Mesendoderm (in vitro differentiated cells): ENCODE results near the gene CLPSL2.

ENCODE experiments used
- DNase-seq: peaks from one replicate; pipeline ENCODE4 v3.0.0; 2013
- H2AK5ac ChIP-seq: 2 replicates; pipeline ENCODE4 v1.6.1; 2013; ENCODE audit warnings: low read length, inconsistent platforms
- H2BK120ac ChIP-seq: 2 replicates; pipeline ENCODE4 v1.6.1; 2013; ENCODE audit warnings: low read depth, mild to moderate bottlenecking, low read length, moderate library complexity, mixed read lengths
- H2BK15ac ChIP-seq: replicated peaks from 2 replicates; pipeline ENCODE4 v1.6.1; 2013; ENCODE audit warnings: low read depth, mild to moderate bottlenecking, moderate library complexity
- H2BK5ac ChIP-seq: 2 replicates; pipeline ENCODE4 v1.6.1; 2013; ENCODE audit warnings: low read length, inconsistent platforms
- H3K18ac ChIP-seq: 2 replicates; pipeline ENCODE4 v1.6.1; 2013; ENCODE audit warnings: mild to moderate bottlenecking, low read length, mixed read lengths
- H3K23ac ChIP-seq: one replicate; pipeline ENCODE4 v1.6.1; 2013; ENCODE audit warnings: low read length
- H3K27ac ChIP-seq: 2 replicates; pipeline ENCODE4 v1.5.1; 2013; ENCODE audit warnings: low read depth, mild to moderate bottlenecking, inconsistent platforms, low read length, moderate library complexity
- H3K27me3 ChIP-seq: 2 replicates; pipeline ENCODE4 v1.6.1; 2013; ENCODE audit warnings: low read length, control low read depth, mild to moderate bottlenecking, inconsistent platforms; ENCODE audit not compliant: insufficient read depth, poor library complexity
- H3K36me3 ChIP-seq: 2 replicates; pipeline ENCODE4 v1.6.1; 2013; ENCODE audit warnings: low read length, inconsistent platforms; ENCODE audit not compliant: control insufficient read depth, insufficient read depth
- H3K4ac ChIP-seq: one replicate; pipeline ENCODE4 v1.6.1; 2013; ENCODE audit warnings: low read depth, mild to moderate bottlenecking, low read length, moderate library complexity
- H3K4me1 ChIP-seq: 2 replicates; pipeline ENCODE4 v1.6.1; 2013; ENCODE audit warnings: low read depth, low read length, inconsistent platforms; ENCODE audit not compliant: control insufficient read depth
- H3K4me2 ChIP-seq: 2 replicates; pipeline ENCODE4 v1.6.1; 2013; ENCODE audit warnings: low read length
- H3K4me3 ChIP-seq: 2 replicates; pipeline ENCODE4 v1.5.1; 2013; ENCODE audit warnings: mild to moderate bottlenecking, low read length
- H3K56ac ChIP-seq: one replicate; pipeline ENCODE4 v1.6.1; 2013; ENCODE audit warnings: low read length
- H3K79me1 ChIP-seq: 2 replicates; pipeline ENCODE4 v1.6.1; 2013; ENCODE audit warnings: low read length, inconsistent platforms
- H3K79me2 ChIP-seq: 2 replicates; pipeline ENCODE4 v1.6.1; 2013; ENCODE audit warnings: mild to moderate bottlenecking, low read length; ENCODE audit not compliant: control insufficient read depth, insufficient read depth
- H3K9ac ChIP-seq: 2 replicates; pipeline ENCODE4 v1.6.1; 2013; ENCODE audit warnings: low read length, inconsistent platforms
- H4K5ac ChIP-seq: one replicate; pipeline ENCODE4 v1.6.1; 2013; ENCODE audit warnings: low read length
- H4K8ac ChIP-seq: one replicate; pipeline ENCODE4 v1.6.1; 2013; ENCODE audit warnings: low read depth, mild to moderate bottlenecking, control low read depth, low read length, moderate library complexity
- WGBS: extraction: QIAGEN DNeasy Blood & Tissue Kit; methylation state at CpG from one replicate; pipeline ENCODE4 v1.1.7; 2013; ENCODE audit warnings: low lambda C conversion rate, missing lambda C conversion rate; ENCODE audit not compliant: insufficient coverage; ENCODE audit errors: extremely low coverage; 5-methylcytosine and 5-hydroxymethylcytosine counted together

CLPSL2 gene

DNA sequence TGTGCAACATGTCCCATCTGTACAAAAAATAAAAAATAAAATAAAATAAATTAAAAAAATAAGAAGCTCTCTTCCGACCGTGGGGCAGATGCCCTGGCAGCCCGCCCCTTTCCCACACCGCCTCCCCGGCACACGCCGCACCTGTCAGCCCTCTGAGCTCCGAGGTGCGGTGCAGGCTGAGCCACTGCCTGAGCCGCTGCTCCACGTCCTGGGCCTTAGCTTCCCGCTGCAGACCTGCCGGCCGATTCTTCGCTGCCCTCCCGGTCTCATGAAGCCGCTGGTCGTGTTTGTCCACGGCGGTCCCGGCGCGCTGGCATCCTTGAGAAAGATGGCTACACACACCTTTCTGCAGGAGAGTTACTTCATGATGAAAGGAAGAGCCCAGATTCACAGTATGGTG is 10.7 kb upstream of the CLPSL2 start:
- H3K79me1 ChIP-seq = no peaks in the 10 kb centered on the region
- no peak overlapping the region for H3K4me2 ChIP-seq
- WGBS = no CpG with 5 or more reads among the region's 23 CpGs
- no peak overlapping the region for H3K18ac ChIP-seq
- no peak overlapping the region for H4K5ac ChIP-seq
- H3K4me1 ChIP-seq = no peaks in the 10 kb centered on the region
- no peaks in the 10 kb centered on the region for H3K36me3 ChIP-seq
- H3K23ac ChIP-seq = no peak overlapping the region
- no peak overlapping the region for H3K4ac ChIP-seq
- H2BK120ac ChIP-seq = no peak overlapping the region
- H2BK15ac ChIP-seq = no peak overlapping the region
- H3K9ac ChIP-seq = no peak overlapping the region
- H3K27ac ChIP-seq = no peak overlapping the region
- H3K56ac ChIP-seq = no peak overlapping the region
- H2AK5ac ChIP-seq = no peak overlapping the region
- no peaks in the 10 kb centered on the region for H3K79me2 ChIP-seq
- DNase-seq = no peak
- no peak overlapping the region for H3K4me3 ChIP-seq
- no peak overlapping the region for H2BK5ac ChIP-seq
- H4K8ac ChIP-seq = no peak overlapping the region
- H3K27me3 ChIP-seq = no peaks in the 10 kb centered on the region

DNA sequence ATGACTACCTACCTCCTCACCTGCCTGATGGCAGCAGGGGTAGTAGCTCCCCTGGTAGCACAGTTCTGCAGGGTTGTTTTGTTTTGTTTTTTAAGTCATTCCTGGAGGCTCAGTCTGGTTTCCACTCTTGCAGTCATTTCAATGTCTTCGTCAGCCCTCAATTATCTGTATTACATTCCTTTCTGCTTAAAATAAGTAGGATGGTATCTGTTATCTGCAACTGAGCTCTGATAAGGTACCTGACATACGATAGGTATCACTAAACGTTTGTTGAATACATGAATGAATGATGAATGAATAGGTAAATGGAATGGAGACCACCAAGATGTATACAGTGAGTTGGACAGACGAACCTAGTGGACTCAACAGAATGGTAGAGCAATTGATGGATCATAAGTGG is 7.2 kb upstream of the CLPSL2 start:
- no peak overlapping the region for H2AK5ac ChIP-seq

DNA sequence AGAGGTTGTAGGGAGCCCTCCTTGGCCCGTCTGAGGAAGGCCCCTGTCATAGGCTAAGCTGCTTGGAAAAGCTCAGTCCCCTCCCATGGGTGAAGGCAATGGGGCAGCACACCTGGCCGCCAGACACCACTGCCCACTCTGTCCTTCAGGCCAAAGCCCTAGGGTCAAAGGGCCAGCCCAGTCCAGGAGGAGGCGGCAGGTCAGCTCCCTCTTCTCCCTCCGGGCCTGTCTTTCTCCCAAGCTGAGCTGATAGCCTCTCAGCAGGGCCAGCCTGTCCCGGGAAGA is 5.1 kb upstream of the CLPSL2 start:
- WGBS = no CpG with 5 or more reads among the region's 5 CpGs
- Histone ChIP-seq H3K79me2 (no peaks in the 10 kb centered on the region), H2BK5ac (no peak overlapping the region), H3K4me1 (no peaks in the 10 kb centered on the region), H3K18ac (no peak overlapping the region), H4K5ac (no peak overlapping the region), H2BK15ac (no peak overlapping the region), H3K27me3 (no peaks in the 10 kb centered on the region), H3K36me3 (no peaks in the 10 kb centered on the region), H4K8ac (no peak overlapping the region), H2BK120ac (no peak overlapping the region), H3K4ac (no peak overlapping the region), H3K4me3 (no peak overlapping the region), H3K27ac (no peak overlapping the region), H3K23ac (no peak overlapping the region), H2AK5ac (no peak overlapping the region), H3K79me1 (no peaks in the 10 kb centered on the region), H3K4me2 (no peak overlapping the region), H3K56ac (peak overlapping the region; percentile 53), H3K9ac (no peak overlapping the region)
- no peak for DNase-seq

More for the DNA sequence above, 7.2 kb upstream of the CLPSL2 start:
- Histone ChIP-seq H3K4me3 (no peak overlapping the region), H2BK15ac (no peak overlapping the region), H3K27ac (no peak overlapping the region), H4K8ac (no peak overlapping the region), H3K4me1 (no peaks in the 10 kb centered on the region), H3K79me2 (no peaks in the 10 kb centered on the region), H3K79me1 (no peaks in the 10 kb centered on the region), H3K18ac (no peak overlapping the region), H3K27me3 (no peaks in the 10 kb centered on the region), H3K36me3 (no peaks in the 10 kb centered on the region), H2BK120ac (no peak overlapping the region), H3K4me2 (no peak overlapping the region), H3K56ac (no peak overlapping the region), H3K9ac (no peak overlapping the region), H2BK5ac (no peak overlapping the region), H4K5ac (no peak overlapping the region), H3K4ac (no peak overlapping the region), H3K23ac (no peak overlapping the region)
- no CpG with 5 or more reads among the region's 4 CpGs for WGBS
- no peak for DNase-seq

DNA sequence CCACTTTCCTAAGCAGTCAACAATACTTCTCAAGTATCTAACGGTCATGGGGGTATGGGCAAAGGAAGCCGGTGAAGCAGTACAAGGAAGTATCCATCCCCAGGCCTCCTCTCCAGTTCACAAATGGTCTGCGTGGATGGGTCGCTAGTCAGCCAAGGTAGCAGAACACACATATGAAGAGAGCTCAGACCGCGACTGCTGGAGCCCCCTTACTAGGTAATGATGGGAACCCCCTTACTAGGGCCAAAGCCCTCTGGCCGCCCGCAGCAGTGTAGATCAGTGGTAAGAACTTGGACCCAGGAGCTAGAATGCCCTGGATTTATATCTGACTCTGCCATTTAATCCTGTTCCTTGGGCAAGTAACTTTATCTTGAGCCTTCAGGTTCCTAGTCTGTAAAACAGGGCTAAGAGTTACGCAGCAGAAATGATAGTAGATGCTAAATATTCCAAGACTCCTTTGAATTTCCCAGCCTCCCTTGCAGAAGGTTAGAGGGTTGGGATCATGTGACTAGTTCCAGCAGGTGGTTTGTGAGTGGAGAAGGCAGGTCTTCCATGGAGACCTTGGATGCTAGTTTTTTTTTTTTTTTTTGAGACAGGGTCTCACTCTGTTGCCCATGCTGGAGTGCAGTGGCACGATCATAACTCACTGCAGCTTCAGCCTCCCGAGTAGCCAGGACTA is 2.1 kb upstream of the CLPSL2 start:
- Histone ChIP-seq H3K4me3 (no peak overlapping the region), H3K27me3 (no peaks in the 10 kb centered on the region), H3K23ac (no peak overlapping the region), H3K27ac (no peak overlapping the region), H3K79me2 (no peaks in the 10 kb centered on the region), H3K4me2 (no peak overlapping the region), H2BK15ac (no peak overlapping the region), H2BK5ac (no peak overlapping the region), H3K4ac (no peak overlapping the region), H2BK120ac (no peak overlapping the region), H3K56ac (no peak overlapping the region), H3K36me3 (no peaks in the 10 kb centered on the region), H4K5ac (no peak overlapping the region), H3K79me1 (no peaks in the 10 kb centered on the region), H3K4me1 (no peaks in the 10 kb centered on the region), H2AK5ac (no peak overlapping the region), H3K9ac (no peak overlapping the region), H4K8ac (no peak overlapping the region), H3K18ac (no peak overlapping the region)
- DNase-seq = no peak
- WGBS = no CpG with 5 or more reads among the region's 11 CpGs

DNA sequence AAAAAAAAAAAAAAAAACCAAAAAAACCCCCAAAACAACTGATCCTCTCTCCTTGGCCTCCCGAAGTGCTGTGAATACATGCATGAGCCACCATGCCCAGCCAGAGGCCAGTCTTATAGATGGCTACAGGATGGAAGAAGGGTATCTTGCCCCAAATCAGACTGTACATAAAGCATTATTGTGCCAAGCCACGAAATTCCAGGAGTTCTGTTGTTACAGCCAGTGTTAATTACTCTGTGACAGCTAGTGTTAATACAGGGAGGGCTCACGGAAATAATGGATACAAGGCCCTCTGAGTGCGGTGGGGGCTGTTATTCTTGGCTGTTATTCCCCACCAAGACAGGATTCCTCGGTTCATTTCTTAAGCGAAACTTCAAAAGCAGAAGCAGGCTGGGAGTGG is 1.4 kb upstream of the CLPSL2 start:
- Histone ChIP-seq H2BK120ac (no peak overlapping the region), H3K4ac (no peak overlapping the region), H2BK5ac (no peak overlapping the region), H3K4me2 (no peak overlapping the region), H3K27ac (no peak overlapping the region), H3K18ac (no peak overlapping the region), H3K36me3 (no peaks in the 10 kb centered on the region), H3K27me3 (no peaks in the 10 kb centered on the region), H3K23ac (no peak overlapping the region), H3K56ac (no peak overlapping the region), H2BK15ac (no peak overlapping the region), H3K4me3 (no peak overlapping the region), H4K5ac (no peak overlapping the region), H4K8ac (no peak overlapping the region), H3K9ac (no peak overlapping the region), H3K79me2 (no peaks in the 10 kb centered on the region), H2AK5ac (no peak overlapping the region), H3K4me1 (no peaks in the 10 kb centered on the region), H3K79me1 (no peaks in the 10 kb centered on the region)
- DNase-seq = no peak
- WGBS = no CpG with 5 or more reads among the region's 6 CpGs

DNA sequence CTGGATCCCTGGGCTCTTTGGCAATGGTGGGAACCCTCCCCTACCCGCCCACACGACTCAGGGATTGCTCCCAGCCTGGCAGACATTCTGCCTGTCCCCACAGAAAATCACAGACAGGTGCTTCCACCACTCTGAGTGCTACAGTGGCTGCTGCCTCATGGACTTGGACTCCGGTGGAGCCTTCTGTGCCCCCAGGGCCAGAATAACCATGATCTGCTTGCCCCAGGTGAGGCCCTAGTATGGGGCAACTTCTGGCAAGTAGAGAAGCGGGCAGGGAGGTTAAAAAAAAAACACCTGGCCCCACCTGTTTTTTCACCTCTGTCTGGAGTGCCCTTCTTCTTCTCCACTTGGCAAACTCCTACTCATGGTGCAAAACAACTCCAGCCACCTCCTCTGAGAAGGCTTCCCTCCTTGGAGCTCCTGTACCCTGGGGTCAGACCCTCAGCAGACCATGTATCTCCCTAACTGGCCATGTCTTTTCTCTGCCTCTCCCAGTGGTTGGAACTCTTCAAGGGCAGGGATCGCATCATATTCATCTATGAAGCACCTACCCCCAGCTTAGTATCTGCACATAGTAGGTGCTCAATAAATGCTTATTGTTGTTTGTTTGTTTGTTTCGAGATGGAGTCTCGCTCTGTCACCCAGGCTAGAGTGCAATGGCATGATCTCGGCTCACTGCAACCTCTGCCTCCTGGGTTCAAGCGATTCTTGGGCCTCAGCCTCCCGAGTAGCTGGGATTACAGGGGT is 1.1 kb downstream of the CLPSL2 start:
- no peak overlapping the region for H2BK15ac ChIP-seq
- no peaks in the 10 kb centered on the region for H3K79me2 ChIP-seq
- H3K56ac ChIP-seq = no peak overlapping the region
- H2AK5ac ChIP-seq = no peak overlapping the region
- no peak overlapping the region for H3K4ac ChIP-seq
- no peaks in the 10 kb centered on the region for H3K4me1 ChIP-seq
- H3K4me3 ChIP-seq = no peak overlapping the region
- no peak overlapping the region for H3K18ac ChIP-seq
- H3K9ac ChIP-seq = no peak overlapping the region
- H3K23ac ChIP-seq = no peak overlapping the region
- H3K27ac ChIP-seq = no peak overlapping the region
- no peak overlapping the region for H4K5ac ChIP-seq
- no peak overlapping the region for H3K4me2 ChIP-seq
- no peak overlapping the region for H2BK5ac ChIP-seq
- DNase-seq = no peak
- H3K27me3 ChIP-seq = no peaks in the 10 kb centered on the region
- WGBS = no CpG with 5 or more reads among the region's 10 CpGs
- no peaks in the 10 kb centered on the region for H3K79me1 ChIP-seq
- no peak overlapping the region for H2BK120ac ChIP-seq
- no peaks in the 10 kb centered on the region for H3K36me3 ChIP-seq
- no peak overlapping the region for H4K8ac ChIP-seq
